Activated T-cell treated with anti-CD3 and anti-CD28 coated beads, Interleukin-2, amount 50 U/mL, for 24 hours (primary cell): ENCODE measurements around the gene TTC23.

ENCODE experiments used
- DNase-seq: peaks from one replicate; pipeline ENCODE4 v3.0.0-alpha.2; 2020
- H3K27ac Mint-ChIP-seq: 2 replicates; pipeline ENCODE4 v1.8.0; 2020; ENCODE audit warnings: mild to moderate bottlenecking, mixed read lengths
- H3K27me3 Mint-ChIP-seq: 2 replicates; pipeline ENCODE4 v1.8.0; 2020; ENCODE audit warnings: mixed read lengths
- H3K36me3 Mint-ChIP-seq: 2 replicates; pipeline ENCODE4 v1.8.0; 2020; ENCODE audit warnings: low read depth, mixed read lengths
- H3K4me1 Mint-ChIP-seq: 2 replicates; pipeline ENCODE4 v1.8.0; 2020; ENCODE audit warnings: low read depth, mixed read lengths
- H3K4me3 Mint-ChIP-seq: 2 replicates; pipeline ENCODE4 v1.8.0; 2020; ENCODE audit warnings: mild to moderate bottlenecking, moderate library complexity, mixed read lengths
- H3K9me3 Mint-ChIP-seq: 2 replicates; pipeline ENCODE4 v1.8.0; 2020; ENCODE audit warnings: mixed read lengths

TTC23 gene

DNA sequence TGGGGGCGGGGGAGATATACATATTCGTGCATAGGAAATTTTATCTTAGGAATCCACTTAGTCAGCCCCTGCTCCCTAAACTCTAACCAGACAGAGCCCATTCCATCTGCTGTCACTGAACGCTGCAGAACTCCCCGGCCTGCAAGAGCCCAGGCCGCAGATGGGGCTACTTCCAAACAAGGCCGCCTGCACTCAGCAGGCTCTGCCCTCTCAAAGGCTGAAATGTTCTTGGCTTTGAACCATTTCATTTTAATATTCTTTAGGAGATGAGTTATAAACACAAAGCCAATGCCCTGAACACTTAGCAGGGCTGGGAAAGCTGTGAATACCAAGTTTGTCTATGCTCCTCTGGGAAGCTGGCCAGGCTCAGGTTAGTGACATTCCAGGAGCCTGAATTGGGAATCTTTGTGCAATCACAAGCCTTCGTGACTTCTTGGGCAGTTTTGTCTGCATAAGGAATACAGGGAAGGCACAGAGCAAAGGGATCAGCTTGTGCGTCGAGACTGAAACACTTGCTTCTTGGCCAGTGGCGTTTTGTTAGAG is 79.5 kb downstream of the TTC23 start:
- no peak overlapping the region for H3K27ac Mint-ChIP-seq
- no peak for DNase-seq

GRCh38 chr15:99168601-99169580 is 80.5 kb downstream of the TTC23 start:
- Mint-ChIP-seq H3K27me3 (no peaks in the 10 kb centered on the region), H3K36me3 (no peaks in the 10 kb centered on the region), H3K4me3 (no peak overlapping the region), H3K9me3 (no peaks in the 10 kb centered on the region), H3K4me1 (peaks cover 4% of the 10 kb centered on the region), H3K27ac (no peak overlapping the region)
- no peak for DNase-seq

More for the DNA sequence above, 79.5 kb downstream of the TTC23 start:
- H3K9me3 Mint-ChIP-seq: no peaks in the 10 kb centered on the region
- H3K27me3 Mint-ChIP-seq: no peaks in the 10 kb centered on the region
- no peaks in the 10 kb centered on the region for H3K4me1 Mint-ChIP-seq
- no peaks in the 10 kb centered on the region for H3K36me3 Mint-ChIP-seq
- H3K4me3 Mint-ChIP-seq: no peak overlapping the region

DNA sequence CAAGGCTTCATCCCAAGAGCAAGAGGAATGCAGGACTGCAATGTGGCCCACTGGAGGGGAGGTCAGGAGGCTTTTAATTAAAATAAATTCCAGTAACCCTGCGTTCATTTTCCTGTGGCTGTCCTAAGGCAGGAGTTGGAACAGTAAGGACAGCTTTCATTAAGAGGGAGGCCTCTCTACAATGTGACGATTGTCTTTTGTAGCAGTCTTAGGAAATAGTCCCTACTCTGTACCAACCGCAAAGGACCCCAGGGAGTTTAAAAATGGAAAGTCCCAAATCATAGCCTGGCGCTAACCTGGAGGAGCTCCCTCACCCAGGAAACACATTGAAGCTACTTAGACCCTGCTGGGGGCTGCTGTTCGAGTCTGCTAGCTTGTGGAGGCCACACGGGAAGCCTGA is 81.7 kb downstream of the TTC23 start:
- Mint-ChIP-seq H3K4me3 (no peak overlapping the region), H3K9me3 (no peaks in the 10 kb centered on the region), H3K27me3 (no peaks in the 10 kb centered on the region), H3K36me3 (no peaks in the 10 kb centered on the region), H3K27ac (no peak overlapping the region), H3K4me1 (peaks cover 13% of the 10 kb centered on the region)
- no peak for DNase-seq

- no peak overlapping the region for H3K27ac Mint-ChIP-seq
- H3K9me3 Mint-ChIP-seq: no peaks in the 10 kb centered on the region
- no peaks in the 10 kb centered on the region for H3K27me3 Mint-ChIP-seq
- no peak overlapping the region for H3K4me3 Mint-ChIP-seq
- no peaks in the 10 kb centered on the region for H3K36me3 Mint-ChIP-seq
- H3K4me1 Mint-ChIP-seq: peaks cover 13% of the 10 kb centered on the region
- DNase-seq: no peak
These were observed 82.2 kb downstream of the TTC23 start for GRCh38 chr15:99167201-99167600.

- Mint-ChIP-seq H3K4me3 (no peak overlapping the region), H3K27me3 (no peaks in the 10 kb centered on the region), H3K4me1 (peaks cover 13% of the 10 kb centered on the region), H3K9me3 (no peaks in the 10 kb centered on the region), H3K27ac (no peak overlapping the region), H3K36me3 (no peaks in the 10 kb centered on the region)
- DNase-seq: no peak
These were observed 83.3 kb downstream of the TTC23 start for GRCh38 chr15:99165956-99166689.

DNA sequence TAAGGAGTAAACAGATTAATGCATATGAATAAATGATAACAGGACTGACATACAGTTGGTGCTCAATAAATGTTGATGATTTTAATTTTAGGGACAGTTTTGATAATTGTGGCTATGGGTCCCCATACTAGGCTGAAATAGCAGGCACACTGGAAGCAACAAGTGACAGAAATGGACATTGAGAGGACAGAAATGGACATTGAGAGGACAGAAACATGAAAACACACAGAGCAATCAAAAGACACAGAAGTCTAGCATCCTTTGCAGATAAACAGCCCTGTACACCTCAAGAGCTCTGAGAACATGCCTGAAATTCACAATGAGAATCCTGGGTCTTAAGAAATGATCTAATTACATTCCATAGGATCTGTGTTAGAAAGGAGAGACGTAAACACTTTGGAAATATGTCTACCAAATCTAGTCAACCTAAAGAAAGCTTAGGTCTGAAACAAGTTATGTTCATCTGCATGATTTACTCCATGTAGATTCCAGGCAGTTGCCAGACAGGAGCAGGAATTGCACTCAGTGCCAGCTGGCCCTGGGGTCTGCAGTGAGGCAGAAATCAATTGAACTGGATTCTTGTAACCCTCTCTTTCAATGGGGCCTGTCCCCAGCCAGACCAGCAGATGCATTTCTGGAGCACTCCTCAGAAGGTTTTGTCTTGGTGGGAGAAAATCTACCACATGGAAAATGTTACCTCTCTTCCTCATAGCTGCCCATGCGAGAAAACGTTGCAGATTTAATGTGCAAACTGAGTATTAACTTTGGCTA is 84.2 kb downstream of the TTC23 start:
- no peak overlapping the region for H3K4me3 Mint-ChIP-seq
- no peak overlapping the region for H3K27ac Mint-ChIP-seq
- H3K36me3 Mint-ChIP-seq: no peaks in the 10 kb centered on the region
- peaks cover 13% of the 10 kb centered on the region for H3K4me1 Mint-ChIP-seq
- H3K9me3 Mint-ChIP-seq: no peaks in the 10 kb centered on the region
- H3K27me3 Mint-ChIP-seq: no peaks in the 10 kb centered on the region
- no peak for DNase-seq

DNA sequence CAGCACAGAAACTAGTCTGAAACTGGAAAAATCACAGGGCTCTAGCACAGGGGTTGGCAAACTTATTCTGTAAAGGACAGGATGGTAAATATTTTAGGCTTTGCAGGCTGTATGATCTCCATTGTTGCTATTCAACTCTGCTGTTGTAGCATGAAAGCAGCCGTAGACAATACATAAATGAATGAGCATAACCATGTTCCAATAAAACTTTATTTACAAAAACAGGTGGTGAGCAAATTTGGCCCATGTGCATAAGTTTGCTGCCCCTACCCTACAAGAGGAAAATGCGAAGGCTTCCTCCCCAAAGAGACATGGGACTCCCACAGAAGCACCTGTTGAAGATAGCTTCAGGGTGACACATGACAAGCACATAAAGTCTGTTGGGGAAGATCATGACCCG is 85.3 kb downstream of the TTC23 start:
- Mint-ChIP-seq H3K27me3 (no peaks in the 10 kb centered on the region), H3K27ac (no peak overlapping the region), H3K4me1 (peaks cover 13% of the 10 kb centered on the region), H3K4me3 (no peak overlapping the region), H3K36me3 (no peaks in the 10 kb centered on the region), H3K9me3 (no peaks in the 10 kb centered on the region)
- DNase-seq: no peak

- DNase-seq: no peak
- Mint-ChIP-seq H3K36me3 (no peaks in the 10 kb centered on the region), H3K27me3 (no peaks in the 10 kb centered on the region), H3K27ac (no peak overlapping the region), H3K4me3 (no peak overlapping the region), H3K9me3 (no peaks in the 10 kb centered on the region), H3K4me1 (peaks cover 13% of the 10 kb centered on the region)
These were observed 85.9 kb downstream of the TTC23 start for GRCh38 chr15:99163271-99164062.

DNA sequence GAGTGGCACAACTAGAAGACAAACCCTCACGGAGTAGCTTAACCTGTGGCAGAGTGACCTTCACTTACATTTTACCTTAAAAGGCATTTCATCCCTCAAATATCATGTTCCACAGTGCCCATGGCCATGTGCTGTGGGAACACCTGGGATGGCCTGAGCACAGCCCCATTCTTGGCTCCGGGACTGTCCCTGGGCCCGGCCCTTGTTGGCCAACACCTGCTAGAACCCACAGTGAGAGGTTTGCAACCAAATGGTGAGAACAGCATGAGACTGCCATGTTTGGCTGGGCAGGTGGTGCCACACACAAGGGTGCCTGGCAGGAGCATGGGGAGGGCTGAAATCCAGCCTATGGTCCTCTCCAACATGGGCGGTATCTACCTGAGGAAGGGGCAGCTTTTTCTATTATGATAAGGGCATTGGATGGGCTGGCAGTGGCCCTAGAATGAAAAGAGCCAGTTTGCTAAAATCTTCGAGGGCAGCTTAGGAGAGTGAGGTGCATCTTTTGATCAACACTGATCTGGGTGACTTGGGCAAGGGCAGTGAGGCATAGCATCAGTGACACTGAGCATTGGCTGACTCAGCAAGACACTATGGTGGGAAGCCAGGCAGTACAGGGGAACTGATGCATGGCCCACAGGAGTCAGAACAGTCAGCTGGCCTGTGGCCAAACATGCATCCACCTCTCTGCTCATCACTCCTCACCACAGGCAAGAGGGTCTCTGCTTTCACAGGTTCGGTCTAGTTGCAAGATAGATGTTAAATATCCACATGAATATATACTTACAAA is 90.6 kb downstream of the TTC23 start:
- H3K27ac Mint-ChIP-seq: no peak overlapping the region
- DNase-seq: no peak
- H3K4me1 Mint-ChIP-seq: peaks cover 9% of the 10 kb centered on the region
- no peak overlapping the region for H3K4me3 Mint-ChIP-seq
- H3K27me3 Mint-ChIP-seq: no peaks in the 10 kb centered on the region
- no peaks in the 10 kb centered on the region for H3K36me3 Mint-ChIP-seq
- no peaks in the 10 kb centered on the region for H3K9me3 Mint-ChIP-seq

- no peak overlapping the region for H3K4me3 Mint-ChIP-seq
- H3K36me3 Mint-ChIP-seq: no peaks in the 10 kb centered on the region
- no peak for DNase-seq
- no peaks in the 10 kb centered on the region for H3K27me3 Mint-ChIP-seq
- H3K9me3 Mint-ChIP-seq: no peaks in the 10 kb centered on the region
- H3K27ac Mint-ChIP-seq: no peak overlapping the region
- H3K4me1 Mint-ChIP-seq: no peaks in the 10 kb centered on the region
These were observed 91.9 kb downstream of the TTC23 start for GRCh38 chr15:99157456-99157855.

DNA sequence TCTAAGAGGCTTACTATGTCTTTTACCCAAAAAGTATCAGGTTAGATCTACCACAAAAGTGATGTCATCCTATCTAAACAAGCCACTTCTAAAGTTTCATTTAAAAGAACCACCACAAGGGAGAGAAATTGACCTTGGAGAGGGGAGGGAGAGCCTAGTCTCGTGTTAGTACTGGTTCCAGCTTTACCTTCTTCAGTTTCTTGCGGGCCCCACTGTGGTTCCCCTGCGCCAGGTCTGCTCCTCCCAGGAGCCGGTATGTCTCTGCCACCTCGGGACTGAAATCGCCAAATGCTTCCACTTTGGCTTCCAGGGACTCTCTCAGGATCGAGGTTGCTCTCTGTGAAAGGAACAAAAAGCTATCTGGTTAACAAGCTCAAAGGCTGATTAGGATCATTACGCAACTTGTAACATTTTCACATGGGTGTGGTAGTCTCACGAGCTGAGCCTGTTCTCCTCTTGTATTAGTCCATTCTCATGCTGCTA is 93.4 kb downstream of the TTC23 start:
- Mint-ChIP-seq H3K4me1 (no peaks in the 10 kb centered on the region), H3K36me3 (no peaks in the 10 kb centered on the region), H3K9me3 (no peaks in the 10 kb centered on the region), H3K4me3 (no peak overlapping the region), H3K27ac (no peak overlapping the region), H3K27me3 (no peaks in the 10 kb centered on the region)
- DNase-seq: no peak

- H3K4me3 Mint-ChIP-seq: no peak overlapping the region
- no peaks in the 10 kb centered on the region for H3K27me3 Mint-ChIP-seq
- H3K9me3 Mint-ChIP-seq: no peaks in the 10 kb centered on the region
- no peak for DNase-seq
- no peaks in the 10 kb centered on the region for H3K36me3 Mint-ChIP-seq
- H3K27ac Mint-ChIP-seq: no peak overlapping the region
- H3K4me1 Mint-ChIP-seq: no peaks in the 10 kb centered on the region
These were observed 95.1 kb downstream of the TTC23 start for GRCh38 chr15:99154271-99154670.

DNA sequence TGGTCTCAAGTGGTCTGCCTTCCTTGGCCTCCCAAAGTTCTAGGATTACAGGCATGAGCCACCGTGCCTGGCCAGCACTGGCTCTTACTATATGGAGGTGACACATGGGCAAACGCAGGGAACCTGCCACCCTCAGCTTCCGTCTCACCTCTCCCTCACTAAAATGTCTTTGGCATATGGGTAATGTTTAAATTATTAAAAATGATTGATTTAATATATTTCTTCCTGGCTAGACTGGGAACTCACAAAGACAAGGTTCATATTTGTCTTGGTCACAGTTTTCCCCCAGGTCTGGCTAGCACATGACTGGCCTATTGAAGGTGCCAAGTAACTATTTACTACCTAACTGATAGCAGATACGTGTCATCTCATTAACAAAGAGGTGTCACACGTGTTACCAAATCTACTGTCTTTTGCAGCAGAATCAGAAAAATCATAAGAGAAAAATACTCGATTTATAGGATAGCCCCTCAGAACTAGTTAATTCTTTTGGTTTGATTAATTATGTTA is 96.3 kb downstream of the TTC23 start:
- H3K4me1 Mint-ChIP-seq: no peaks in the 10 kb centered on the region
- no peak overlapping the region for H3K4me3 Mint-ChIP-seq
- H3K9me3 Mint-ChIP-seq: no peaks in the 10 kb centered on the region
- no peak overlapping the region for H3K27ac Mint-ChIP-seq
- DNase-seq: no peak
- no peaks in the 10 kb centered on the region for H3K36me3 Mint-ChIP-seq
- H3K27me3 Mint-ChIP-seq: no peaks in the 10 kb centered on the region
